PC-3 (cell line): ENCODE results near the gene ST6GALNAC3. TPM values are rescaled to one million over a fixed set of nuclear protein-coding genes. Genes with fewer than 3 reads are reported as not detected.

ENCODE experiments used
- ATAC-seq: fragments of 200-7000 bp; cut with Tn5 transposase; 2 replicates; pipeline ENCODE4 v1.9.1; 2020; ENCODE audit warnings: mild to moderate bottlenecking, moderate library complexity
- BruUV-seq: library from RNA; stranded (reverse); fragments of 400-500 nt; replicated peaks from 2 replicates; lab custom pipeline; 2021; lab: Mats Ljungman, UMichigan
- CTCF ChIA-PET: fragments of 300-600 bp; sonication (Branson Sonifier 250); formaldehyde crosslinking; loops from one replicate; lab custom pipeline; 2022; ENCODE audit warnings: antibody characterized with exemption; lab: Charles Lee
- POLR2A ChIA-PET: fragments of 300-600 bp; sonication (Branson Sonifier 250); formaldehyde crosslinking; loops from one replicate; lab custom pipeline; 2022; ENCODE audit warnings: antibody characterized with exemption; ENCODE audit not compliant: unreplicated experiment; lab: Charles Lee
- DNase-seq: peaks from one replicate; pipeline ENCODE4 v3.0.0-alpha.2; 2015
- H2AFZ ChIP-seq: fragments of 300-600 bp; sonication (generic); 2 replicates; pipeline ENCODE4 v1.6.0; 2016; ENCODE audit warnings: antibody characterized with exemption, low read length
- H3F3A ChIP-seq: fragments of 300-600 bp; sonication (generic); one replicate; pipeline ENCODE4 v1.6.0; 2017; ENCODE audit warnings: antibody characterized with exemption, low read length, control low read depth, mild to moderate bottlenecking; ENCODE audit not compliant: unreplicated experiment
- H3K27ac ChIP-seq: fragments of 300-600 bp; sonication (generic); 2 replicates; pipeline ENCODE4 v1.5.1; 2016; ENCODE audit warnings: mild to moderate bottlenecking, low read length
- H3K27me3 ChIP-seq: fragments of 300-600 bp; sonication (generic); 2 replicates; pipeline ENCODE4 v1.6.1; 2016; ENCODE audit warnings: low read length, mixed read lengths
- H3K36me3 ChIP-seq: fragments of 300-600 bp; sonication (generic); 2 replicates; pipeline ENCODE4 v1.6.1; 2016; ENCODE audit warnings: low read depth, mixed run types, low read length, mixed read lengths
- H3K4me1 ChIP-seq: fragments of 300-600 bp; sonication (generic); 2 replicates; pipeline ENCODE4 v1.5.1; 2016; ENCODE audit warnings: low read length; ENCODE audit not compliant: insufficient read depth
- H3K4me2 ChIP-seq: fragments of 300-600 bp; sonication (generic); 2 replicates; pipeline ENCODE4 v1.6.0; 2016; ENCODE audit warnings: low read length
- H3K4me3 ChIP-seq: fragments of 300-600 bp; sonication (generic); 2 replicates; pipeline ENCODE4 v1.5.1; 2016; ENCODE audit warnings: mild to moderate bottlenecking, low read length, mixed read lengths
- H3K79me2 ChIP-seq: fragments of 300-600 bp; sonication (generic); 2 replicates; pipeline ENCODE4 v1.6.1; 2017; ENCODE audit warnings: low read length, mixed read lengths
- H3K9ac ChIP-seq: fragments of 300-600 bp; sonication (generic); 2 replicates; pipeline ENCODE4 v1.6.0; 2016; ENCODE audit warnings: mild to moderate bottlenecking, low read length
- H3K9me2 ChIP-seq: fragments of 300-600 bp; sonication (generic); replicated peaks from 2 replicates; pipeline ENCODE4 v1.6.1; 2016; ENCODE audit warnings: mixed run types, low read length, mixed read lengths
- H3K9me3 ChIP-seq: fragments of 300-600 bp; sonication (generic); 2 replicates; pipeline ENCODE4 v1.6.1; 2016; ENCODE audit warnings: low read length, mixed read lengths
- H4K20me1 ChIP-seq: fragments of 300-600 bp; sonication (generic); 2 replicates; pipeline ENCODE4 v1.6.1; 2016; ENCODE audit warnings: low read length, mixed read lengths
- EZH2 ChIP-seq: fragments of 300-600 bp; sonication (generic); IDR thresholded peaks from one replicate; pipeline ENCODE4 v1.6.1; 2017; ENCODE audit warnings: antibody characterized with exemption, mild to moderate bottlenecking, low read length; ENCODE audit not compliant: unreplicated experiment
- EZH2phosphoT487 ChIP-seq: fragments of 300-600 bp; sonication (generic); IDR thresholded peaks from 2 replicates; pipeline ENCODE4 v1.6.1; 2018; ENCODE audit warnings: mild to moderate bottlenecking, antibody characterized with exemption, low read length, borderline replicate concordance
- intact Hi-C: fragments of 100-400 bp; cut with micrococcal nuclease; formaldehyde crosslinking; loops from 2 replicates; pipeline ENCODE4 v1.9.0; 2023
- total RNA-seq: library from RNA; depleted of rRNA; stranded (reverse); fragments of >200 nt; gene quantifications from 2 replicates; pipeline ENCODE4 v1.2.3, GENCODE V29; 2014
- TF ChIP-seq, protein P1 (sequence below): fragments of 300-600 bp; sonication (generic); conservative IDR thresholded peaks from 2 replicates; pipeline ENCODE4 v1.5.1; 2017; ENCODE audit warnings: antibody characterized with exemption, low read depth, mild to moderate bottlenecking, low read length

The ST6GALNAC3 gene
- total RNA-seq, 1 experiment from 2014 or later: not detected

DNA sequence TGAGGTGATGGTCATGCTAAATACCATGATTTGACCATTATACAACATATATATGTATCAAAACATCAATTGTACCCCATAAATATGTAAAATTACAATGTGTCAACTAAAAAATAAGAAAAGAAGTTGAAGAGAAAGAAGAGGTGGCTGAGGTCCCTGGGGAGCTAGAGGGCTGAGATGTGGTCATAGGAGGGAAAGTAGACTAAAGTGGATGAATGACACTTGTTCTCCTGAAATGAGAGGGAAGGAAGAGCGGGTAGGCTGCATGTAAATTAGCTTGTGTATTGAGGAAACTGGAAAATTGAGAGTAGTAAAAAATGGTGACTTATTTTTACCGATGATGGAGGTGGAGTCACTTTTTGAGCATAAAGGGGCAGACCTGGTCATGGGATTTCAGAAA is 117.0 kb downstream of the ST6GALNAC3 start:
- no peak overlapping the region for H3K4me2 ChIP-seq
- H3K27ac ChIP-seq: no peak overlapping the region
- POLR2A ChIA-PET: no interaction called here
- TF ChIP-seq, protein P1, sequence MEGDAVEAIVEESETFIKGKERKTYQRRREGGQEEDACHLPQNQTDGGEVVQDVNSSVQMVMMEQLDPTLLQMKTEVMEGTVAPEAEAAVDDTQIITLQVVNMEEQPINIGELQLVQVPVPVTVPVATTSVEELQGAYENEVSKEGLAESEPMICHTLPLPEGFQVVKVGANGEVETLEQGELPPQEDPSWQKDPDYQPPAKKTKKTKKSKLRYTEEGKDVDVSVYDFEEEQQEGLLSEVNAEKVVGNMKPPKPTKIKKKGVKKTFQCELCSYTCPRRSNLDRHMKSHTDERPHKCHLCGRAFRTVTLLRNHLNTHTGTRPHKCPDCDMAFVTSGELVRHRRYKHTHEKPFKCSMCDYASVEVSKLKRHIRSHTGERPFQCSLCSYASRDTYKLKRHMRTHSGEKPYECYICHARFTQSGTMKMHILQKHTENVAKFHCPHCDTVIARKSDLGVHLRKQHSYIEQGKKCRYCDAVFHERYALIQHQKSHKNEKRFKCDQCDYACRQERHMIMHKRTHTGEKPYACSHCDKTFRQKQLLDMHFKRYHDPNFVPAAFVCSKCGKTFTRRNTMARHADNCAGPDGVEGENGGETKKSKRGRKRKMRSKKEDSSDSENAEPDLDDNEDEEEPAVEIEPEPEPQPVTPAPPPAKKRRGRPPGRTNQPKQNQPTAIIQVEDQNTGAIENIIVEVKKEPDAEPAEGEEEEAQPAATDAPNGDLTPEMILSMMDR: no peak
- TF ChIP-seq EZH2phosphoT487: no peak
- no peak for TF ChIP-seq EZH2
- no peak overlapping the region for H3K4me3 ChIP-seq
- BruUV-seq: no TSS peak
- no peaks in the 10 kb centered on the region for H3K9me2 ChIP-seq
- ATAC-seq (no peak), DNase-seq (no peak)
- H3K36me3 ChIP-seq: no peaks in the 10 kb centered on the region
- H4K20me1 ChIP-seq: no peaks in the 10 kb centered on the region
- no peak overlapping the region for H2AFZ ChIP-seq
- H3F3A ChIP-seq: no peaks in the 10 kb centered on the region
- intact Hi-C loops: no loop called here
- H3K9ac ChIP-seq: no peak overlapping the region
- H3K27me3 ChIP-seq: peaks cover 7% of the 10 kb centered on the region
- no peaks in the 10 kb centered on the region for H3K79me2 ChIP-seq
- no peaks in the 10 kb centered on the region for H3K4me1 ChIP-seq
- no peaks in the 10 kb centered on the region for H3K9me3 ChIP-seq
- CTCF ChIA-PET: no interaction called here

DNA sequence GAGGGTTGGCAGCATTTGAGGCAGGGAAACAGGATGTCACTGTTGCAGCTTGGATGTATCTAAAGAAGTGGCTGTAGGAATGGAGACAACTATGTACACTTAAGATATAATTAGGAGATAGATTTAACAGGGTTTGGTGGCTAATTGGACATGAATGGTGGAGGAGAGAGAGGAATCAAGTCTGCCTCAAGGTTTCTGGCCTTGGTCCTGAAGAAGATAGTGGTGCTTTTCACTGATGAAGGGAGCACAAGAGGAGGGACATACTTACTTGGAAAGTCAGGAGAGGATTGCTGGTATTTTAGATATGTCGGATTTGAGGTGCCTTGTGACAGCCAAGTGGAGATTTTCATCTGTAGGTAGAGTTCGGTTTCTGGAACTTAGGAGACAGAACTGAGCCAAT is 123.9 kb downstream of the ST6GALNAC3 start:
- Histone ChIP-seq H3K9me2 (no peaks in the 10 kb centered on the region), H2AFZ (no peak overlapping the region), H3K9ac (no peak overlapping the region), H3K4me2 (no peak overlapping the region), H3K4me1 (no peaks in the 10 kb centered on the region), H3K27ac (no peak overlapping the region), H3K79me2 (no peaks in the 10 kb centered on the region), H3K36me3 (no peaks in the 10 kb centered on the region), H3K9me3 (no peaks in the 10 kb centered on the region), H3F3A (no peaks in the 10 kb centered on the region), H3K27me3 (no peaks in the 10 kb centered on the region), H4K20me1 (no peaks in the 10 kb centered on the region), H3K4me3 (no peak overlapping the region)
- intact Hi-C loops: no loop called here
- ChIA-PET POLR2A (no interaction called here), CTCF (no interaction called here)
- TF ChIP-seq EZH2: no peak
- TF ChIP-seq, protein P1: no peak
- no peak for TF ChIP-seq EZH2phosphoT487
- BruUV-seq: no TSS peak
- DNase-seq (no peak), ATAC-seq (no peak)

DNA sequence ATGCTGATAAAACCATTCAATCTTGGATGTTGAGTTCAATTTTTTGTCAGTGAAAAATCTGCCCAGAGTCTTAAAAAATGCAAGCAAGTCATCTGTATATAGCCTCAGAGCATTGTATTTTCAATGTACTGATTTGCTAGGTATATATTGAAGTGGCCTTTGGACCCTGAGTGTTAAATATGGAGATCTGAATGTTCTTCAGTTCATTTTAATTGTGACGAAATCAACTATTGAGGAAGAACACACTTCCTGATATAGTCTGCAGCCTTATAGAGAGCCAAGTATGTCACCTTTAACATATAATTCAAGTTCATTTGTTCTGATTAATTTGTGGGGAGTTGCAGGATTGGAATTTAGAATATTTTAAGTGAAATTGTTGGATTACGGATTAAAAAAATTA is 128.1 kb downstream of the ST6GALNAC3 start:
- no peaks in the 10 kb centered on the region for H3K9me2 ChIP-seq
- H3K4me2 ChIP-seq: no peak overlapping the region
- no peaks in the 10 kb centered on the region for H3K4me1 ChIP-seq
- TF ChIP-seq, protein P1: no peak
- TF ChIP-seq EZH2 (no peak), EZH2phosphoT487 (no peak)
- intact Hi-C loops: no loop called here
- peaks cover 12% of the 10 kb centered on the region; the same call in 1 of the 2 replicates for H3K27me3 ChIP-seq
- no peak overlapping the region for H3K9ac ChIP-seq
- H3F3A ChIP-seq: no peaks in the 10 kb centered on the region
- ChIA-PET CTCF (no interaction called here), POLR2A (no interaction called here)
- no peak for DNase-seq
- H2AFZ ChIP-seq: no peak overlapping the region
- no peak overlapping the region for H3K27ac ChIP-seq
- no peaks in the 10 kb centered on the region for H3K36me3 ChIP-seq
- no peaks in the 10 kb centered on the region for H4K20me1 ChIP-seq
- no peak for ATAC-seq
- H3K79me2 ChIP-seq: no peaks in the 10 kb centered on the region
- no peaks in the 10 kb centered on the region for H3K9me3 ChIP-seq
- no TSS peak for BruUV-seq
- no peak overlapping the region for H3K4me3 ChIP-seq
